ENCODE measurements around the gene TNIK.
A peak's percentile ranks its signal among the peaks of the same experiment; 100 is the strongest.

Gene TNIK

DNA sequence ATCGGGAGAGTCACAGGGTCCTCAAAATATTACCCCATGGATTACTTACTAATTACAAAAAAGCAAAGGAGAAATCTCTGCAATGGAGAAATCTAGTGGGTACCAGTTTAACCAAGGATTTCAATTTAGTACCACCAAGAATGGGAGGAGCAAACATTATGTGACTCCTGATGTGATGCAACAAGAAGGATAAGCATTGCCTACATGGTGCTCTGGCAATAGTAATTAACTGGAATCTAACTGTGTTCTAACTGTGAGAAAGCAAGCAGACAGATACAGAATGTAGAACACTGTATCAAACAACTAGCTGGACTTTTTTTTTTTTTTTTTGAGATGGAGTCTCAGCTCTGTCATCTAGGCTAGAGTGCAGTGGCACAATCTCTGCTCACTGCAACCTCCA, 159.2 kb downstream of the TNIK start:
- no peak for TF ChIP-seq CTCF (conservative IDR thresholded peaks at IDR 0.05; ENCODE audit: low read depth, low read length)
- no peak overlapping the region for H3K4me3 ChIP-seq (ENCODE audit: low read depth, low read length)
- DNase-seq (ENCODE audit: low read depth) = no peak

GRCh38 chr3:171297951-171298350, 162.3 kb downstream of the TNIK start:
- no peak for DNase-seq (ENCODE audit: low read depth)
- no peak for TF ChIP-seq CTCF (conservative IDR thresholded peaks at IDR 0.05; ENCODE audit: low read depth, low read length)
- H3K4me3 ChIP-seq (ENCODE audit: low read depth, low read length) = no peak overlapping the region

GRCh38 chr3:171297207-171297606, 163.0 kb downstream of the TNIK start:
- DNase-seq (ENCODE audit: low read depth) = no peak
- TF ChIP-seq CTCF (conservative IDR thresholded peaks at IDR 0.05; ENCODE audit: low read depth, low read length) = no peak
- H3K4me3 ChIP-seq (ENCODE audit: low read depth, low read length) = no peak overlapping the region

- peak; percentile 31 for DNase-seq (ENCODE audit: low read depth)
- no peak for TF ChIP-seq CTCF (conservative IDR thresholded peaks at IDR 0.05; ENCODE audit: low read depth, low read length)
- H3K4me3 ChIP-seq (ENCODE audit: low read depth, low read length) = no peak overlapping the region
Measured at GRCh38 chr3:171295484-171296373, 164.5 kb downstream of the TNIK start.

GRCh38 chr3:171293142-171293782, 166.9 kb downstream of the TNIK start:
- no peak for DNase-seq (ENCODE audit: low read depth)
- TF ChIP-seq CTCF (conservative IDR thresholded peaks at IDR 0.05; ENCODE audit: low read depth, low read length) = no peak
- no peak overlapping the region for H3K4me3 ChIP-seq (ENCODE audit: low read depth, low read length)

GRCh38 chr3:171290680-171291079, 169.5 kb downstream of the TNIK start:
- no peak for TF ChIP-seq CTCF (conservative IDR thresholded peaks at IDR 0.05; ENCODE audit: low read depth, low read length)
- H3K4me3 ChIP-seq (ENCODE audit: low read depth, low read length) = no peak overlapping the region
- no peak for DNase-seq (ENCODE audit: low read depth)

Data from choroid plexus epithelial cell (primary cell).